Measurements from ENCODE around the gene TMEM61. TPM values are rescaled to one million over a fixed set of nuclear protein-coding genes. Genes with fewer than 3 reads are reported as not detected.

TMEM61 gene
- total RNA-seq, 2 donors from 2014 or later: 2.0 to 3.6 TPM

DNA sequence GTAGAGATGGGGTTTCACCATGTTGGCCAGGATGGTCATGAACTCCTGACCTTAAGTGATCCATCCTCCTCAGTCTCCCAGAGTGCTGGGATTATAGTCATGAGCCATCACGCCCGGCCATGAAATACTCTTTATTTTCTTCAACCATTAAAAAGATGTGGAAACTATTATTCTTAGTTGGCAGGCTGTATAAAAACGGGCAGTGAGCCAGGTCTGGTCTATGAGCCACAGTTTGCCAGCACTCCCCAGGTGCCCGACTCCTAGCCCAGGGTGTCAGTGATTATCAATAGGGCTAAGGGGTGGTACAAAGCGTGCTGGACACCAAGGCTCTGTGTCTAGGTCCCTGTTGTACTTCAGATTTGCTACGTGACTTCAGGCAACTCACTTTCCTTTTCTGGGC lies 3.7 kb upstream of the TMEM61 start:
- intact Hi-C loops (cut with DNase I): no loop called here
- ATAC-seq: no peak
- peak in 1 of 4 donors; percentile 24 for DNase-seq
- TF ChIP-seq POLR2A (IDR thresholded peaks at IDR 0.05): no peak
- TF ChIP-seq, protein P1, sequence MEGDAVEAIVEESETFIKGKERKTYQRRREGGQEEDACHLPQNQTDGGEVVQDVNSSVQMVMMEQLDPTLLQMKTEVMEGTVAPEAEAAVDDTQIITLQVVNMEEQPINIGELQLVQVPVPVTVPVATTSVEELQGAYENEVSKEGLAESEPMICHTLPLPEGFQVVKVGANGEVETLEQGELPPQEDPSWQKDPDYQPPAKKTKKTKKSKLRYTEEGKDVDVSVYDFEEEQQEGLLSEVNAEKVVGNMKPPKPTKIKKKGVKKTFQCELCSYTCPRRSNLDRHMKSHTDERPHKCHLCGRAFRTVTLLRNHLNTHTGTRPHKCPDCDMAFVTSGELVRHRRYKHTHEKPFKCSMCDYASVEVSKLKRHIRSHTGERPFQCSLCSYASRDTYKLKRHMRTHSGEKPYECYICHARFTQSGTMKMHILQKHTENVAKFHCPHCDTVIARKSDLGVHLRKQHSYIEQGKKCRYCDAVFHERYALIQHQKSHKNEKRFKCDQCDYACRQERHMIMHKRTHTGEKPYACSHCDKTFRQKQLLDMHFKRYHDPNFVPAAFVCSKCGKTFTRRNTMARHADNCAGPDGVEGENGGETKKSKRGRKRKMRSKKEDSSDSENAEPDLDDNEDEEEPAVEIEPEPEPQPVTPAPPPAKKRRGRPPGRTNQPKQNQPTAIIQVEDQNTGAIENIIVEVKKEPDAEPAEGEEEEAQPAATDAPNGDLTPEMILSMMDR (IDR thresholded peaks at IDR 0.05): no peak
- Histone ChIP-seq H3K36me3 (replicated peaks in 1 of 2; ENCODE audit: insufficient read depth in 1 of 2, low read depth in 2 of 2) (no peaks in the 10 kb centered on the region), H3K9me3 (no peaks in the 10 kb centered on the region), H3K4me1 (peaks cover 14% of the 10 kb centered on the region), H3K4me3 (no peak overlapping the region), H3K27ac (no peak overlapping the region), H3K27me3 (no peaks in the 10 kb centered on the region)
- WGBS, 2 donors: 57% methylated on average over 5 to 6 of the region's 6 CpGs

DNA sequence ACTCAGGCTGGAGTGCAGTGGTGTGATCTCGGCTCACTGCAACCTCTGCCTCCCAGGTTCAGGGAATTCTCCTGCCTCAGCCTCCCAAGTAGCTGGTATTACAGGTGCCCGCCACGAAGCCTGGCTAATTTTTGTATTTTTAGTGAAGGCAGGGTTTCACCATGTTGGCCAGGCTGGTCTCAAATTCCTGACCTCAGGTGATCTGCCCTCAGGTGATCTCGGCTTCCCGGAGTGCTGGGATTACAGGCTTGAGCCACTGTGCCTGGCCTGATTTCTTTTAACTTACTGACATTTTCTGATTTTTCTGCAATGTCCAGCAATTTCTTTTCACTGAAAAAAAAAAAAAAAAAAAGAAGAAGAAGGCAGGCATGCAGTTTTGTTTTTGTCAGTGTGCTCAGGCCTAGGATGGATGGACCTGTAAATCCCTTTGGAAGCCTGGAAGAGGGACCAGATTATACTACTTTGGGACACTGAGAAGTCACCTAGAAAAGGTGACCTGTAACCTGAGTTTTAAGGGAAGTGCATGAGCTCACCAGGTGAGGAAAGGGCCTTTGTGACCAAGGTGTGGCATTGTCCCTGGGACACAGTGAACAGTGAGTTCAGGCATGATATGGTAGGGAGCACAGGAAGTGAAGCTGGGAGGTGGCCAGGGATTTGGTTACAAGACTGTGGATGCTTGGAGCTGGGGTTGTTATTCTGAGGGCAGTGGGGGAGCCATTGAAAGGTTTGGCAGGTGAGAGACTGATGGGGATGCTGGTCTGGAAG lies 2.7 kb upstream of the TMEM61 start:
- intact Hi-C loops (cut with DNase I): no loop called here
- 78 to 81% methylated on average over 4 to 5 of the region's 5 CpGs for WGBS, 2 donors

DNA sequence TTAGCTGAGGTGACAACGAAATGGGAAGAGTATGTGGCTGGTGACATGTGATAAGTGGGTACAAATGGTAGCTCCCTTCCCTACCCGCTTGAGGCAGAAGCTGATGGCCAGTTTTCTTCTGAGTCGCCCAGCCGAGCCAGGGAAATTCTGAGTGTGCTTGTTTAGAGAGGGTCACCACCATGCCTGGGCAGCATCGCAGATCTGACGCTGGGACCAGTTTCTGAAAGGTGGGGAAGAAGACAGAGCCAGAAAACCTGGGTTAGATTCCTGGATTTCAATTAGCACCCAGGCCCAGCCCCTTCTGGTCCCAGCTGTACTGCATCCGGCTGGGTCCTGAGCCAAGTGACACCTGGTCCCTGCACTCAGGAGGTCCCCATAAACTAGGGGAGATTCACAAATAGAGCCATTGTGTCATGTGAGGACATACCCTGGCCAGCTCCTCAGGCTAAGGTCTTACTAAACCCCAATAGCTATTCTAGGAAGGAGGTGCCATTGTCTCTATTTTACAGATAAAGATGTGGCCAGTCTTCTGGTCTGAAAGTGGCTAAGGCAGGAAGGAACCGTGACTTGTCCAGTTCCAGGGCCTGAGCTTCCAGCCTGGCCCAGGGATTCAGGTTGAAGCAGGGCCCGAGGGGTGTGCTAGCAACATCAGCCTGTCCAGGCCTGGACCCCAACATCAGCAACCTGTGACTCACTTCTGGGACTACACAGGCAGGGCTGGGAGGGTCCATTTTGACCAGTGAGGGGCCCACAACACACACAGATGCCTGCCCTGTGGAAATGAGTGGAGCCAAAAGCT lies 1.7 kb upstream of the TMEM61 start:
- ATAC-seq (no peak), DNase-seq (no peak)
- 88 to 90% methylated on average over 9 of the region's 9 CpGs for WGBS, 2 donors
- intact Hi-C loops (cut with DNase I): no loop called here
- Histone ChIP-seq H3K4me3 (no peak overlapping the region), H3K27ac (no peak overlapping the region), H3K36me3 (replicated peaks in 1 of 2; ENCODE audit: insufficient read depth in 1 of 2, low read depth in 2 of 2) (no peaks in the 10 kb centered on the region), H3K4me1 (peaks cover 14% of the 10 kb centered on the region), H3K9me3 (no peaks in the 10 kb centered on the region), H3K27me3 (no peaks in the 10 kb centered on the region)
- TF ChIP-seq POLR2A (IDR thresholded peaks at IDR 0.05): no peak
- TF ChIP-seq, protein P1 (IDR thresholded peaks at IDR 0.05): no peak

More for the DNA sequence above, 2.7 kb upstream of the TMEM61 start:
- no peaks in the 10 kb centered on the region for H3K9me3 ChIP-seq
- H3K27me3 ChIP-seq: no peaks in the 10 kb centered on the region
- H3K4me1 ChIP-seq: peaks cover 14% of the 10 kb centered on the region
- no peaks in the 10 kb centered on the region for H3K36me3 ChIP-seq (replicated peaks in 1 of 2; ENCODE audit: insufficient read depth in 1 of 2, low read depth in 2 of 2)
- DNase-seq (no peak), ATAC-seq (no peak)
- no peak overlapping the region for H3K27ac ChIP-seq
- no peak overlapping the region for H3K4me3 ChIP-seq
- TF ChIP-seq POLR2A (IDR thresholded peaks at IDR 0.05): no peak
- TF ChIP-seq, protein P1 (IDR thresholded peaks at IDR 0.05): no peak

DNA sequence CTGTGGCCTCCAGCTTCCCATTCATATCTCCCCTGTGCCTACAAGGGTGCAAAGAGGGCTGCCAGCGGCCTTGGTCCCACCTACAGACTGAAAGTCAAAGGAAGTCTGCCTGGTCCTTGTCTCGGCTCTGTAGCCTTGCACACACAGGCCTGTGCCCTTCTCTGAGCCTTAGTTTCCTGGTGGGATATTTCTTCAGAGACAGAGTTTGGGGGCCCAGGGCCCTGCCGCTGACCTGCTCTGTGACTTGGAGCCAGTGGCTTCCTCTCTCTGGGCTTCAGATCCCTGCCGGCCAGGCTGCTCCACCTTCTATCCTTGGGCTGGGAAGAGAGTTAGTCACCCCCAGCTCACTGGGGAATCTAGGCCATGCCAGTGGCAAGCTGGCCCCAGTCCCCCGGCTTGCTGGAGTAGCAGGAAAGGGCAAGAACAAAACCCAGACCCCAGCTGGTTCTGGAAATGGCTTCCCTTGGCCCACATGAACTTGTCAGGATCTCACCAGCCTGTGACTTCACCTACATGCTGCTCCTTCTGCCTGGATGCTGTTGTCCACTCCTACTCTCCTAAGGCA lies 1.0 kb upstream of the TMEM61 start:
- 33 to 66% methylated on average over 3 to 5 of the region's 5 CpGs for WGBS, 2 donors
- TF ChIP-seq, protein P1 (IDR thresholded peaks at IDR 0.05): no peak
- TF ChIP-seq POLR2A (IDR thresholded peaks at IDR 0.05): no peak
- Histone ChIP-seq H3K9me3 (no peaks in the 10 kb centered on the region), H3K4me3 (no peak overlapping the region), H3K27me3 (no peaks in the 10 kb centered on the region), H3K4me1 (peaks cover 14% of the 10 kb centered on the region), H3K27ac (no peak overlapping the region), H3K36me3 (replicated peaks in 1 of 2; ENCODE audit: insufficient read depth in 1 of 2, low read depth in 2 of 2) (no peaks in the 10 kb centered on the region)
- ATAC-seq (no peak), DNase-seq (no peak)
- intact Hi-C loops (cut with DNase I): no loop called here
